ENCODE data around the gene IL15RA. TPM values are rescaled to one million over a fixed set of nuclear protein-coding genes. Genes with fewer than 3 reads are reported as not detected.

IL15RA gene
- total and polyA plus RNA-seq, 8 donors, result 6.7 to 63.0 (median 15.9) TPM

DNA sequence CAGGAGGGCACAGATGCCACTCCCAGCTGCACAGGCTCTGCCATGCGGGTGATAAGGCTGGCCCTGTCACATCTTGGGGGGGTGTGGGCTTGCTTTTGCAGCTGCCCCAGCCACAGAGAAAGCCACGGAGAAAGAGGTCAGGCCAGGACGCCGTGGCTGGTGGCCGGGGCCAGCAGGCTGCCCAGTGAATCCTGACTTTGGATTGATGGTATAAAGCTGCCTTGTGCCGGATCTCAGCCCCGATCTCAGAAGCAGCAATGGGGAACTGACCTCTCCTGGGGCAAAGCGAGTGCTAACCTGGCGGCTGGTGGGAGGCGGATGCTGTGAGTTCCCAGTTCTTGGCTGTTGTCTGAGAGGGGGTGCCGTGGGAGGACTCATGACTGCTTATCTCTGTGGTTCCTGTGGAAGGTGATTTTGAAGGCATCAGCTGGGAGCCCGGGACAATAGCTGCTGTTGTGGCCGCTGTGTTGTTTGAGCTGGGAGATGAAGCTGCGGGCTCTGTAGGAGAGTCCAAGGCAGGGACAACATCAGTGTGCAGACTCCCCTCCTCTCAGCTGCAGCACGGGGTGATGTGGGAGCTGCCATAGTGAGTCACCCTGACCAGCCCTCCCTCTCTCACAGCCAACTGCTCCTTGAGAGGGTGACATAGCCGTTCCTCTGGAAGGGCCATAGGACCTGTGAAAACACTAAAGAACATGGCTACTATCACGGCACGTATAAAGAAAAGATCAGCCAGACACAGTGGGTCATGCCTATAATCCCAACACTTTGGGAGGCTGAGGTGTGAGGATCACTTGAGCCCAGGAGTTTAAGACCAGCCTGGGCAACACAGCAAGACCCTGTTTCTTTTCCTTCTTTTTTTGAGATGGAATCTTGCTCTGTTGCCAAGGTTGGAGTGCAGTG is 17.0 kb downstream of the IL15RA start:
- Histone ChIP-seq H3K4me1 (peaks cover 8 to 26% (median 13%) of the 10 kb centered on the region in 4 donors), H3K27me3 (no peaks in the 10 kb centered on the region), H3K27ac (no peak overlapping the region), H3K36me3 (peaks cover 14 to 100% (median 56%) of the 10 kb centered on the region in 4 donors), H3K4me3 (no peak overlapping the region), H3K9me3 (no peaks in the 10 kb centered on the region)
- 58 to 80% (median 71%) methylated on average over 5 to 18 of the region's 18 CpGs for WGBS, 5 donors
- DNase-seq, result no peak
- TF ChIP-seq, protein P1, sequence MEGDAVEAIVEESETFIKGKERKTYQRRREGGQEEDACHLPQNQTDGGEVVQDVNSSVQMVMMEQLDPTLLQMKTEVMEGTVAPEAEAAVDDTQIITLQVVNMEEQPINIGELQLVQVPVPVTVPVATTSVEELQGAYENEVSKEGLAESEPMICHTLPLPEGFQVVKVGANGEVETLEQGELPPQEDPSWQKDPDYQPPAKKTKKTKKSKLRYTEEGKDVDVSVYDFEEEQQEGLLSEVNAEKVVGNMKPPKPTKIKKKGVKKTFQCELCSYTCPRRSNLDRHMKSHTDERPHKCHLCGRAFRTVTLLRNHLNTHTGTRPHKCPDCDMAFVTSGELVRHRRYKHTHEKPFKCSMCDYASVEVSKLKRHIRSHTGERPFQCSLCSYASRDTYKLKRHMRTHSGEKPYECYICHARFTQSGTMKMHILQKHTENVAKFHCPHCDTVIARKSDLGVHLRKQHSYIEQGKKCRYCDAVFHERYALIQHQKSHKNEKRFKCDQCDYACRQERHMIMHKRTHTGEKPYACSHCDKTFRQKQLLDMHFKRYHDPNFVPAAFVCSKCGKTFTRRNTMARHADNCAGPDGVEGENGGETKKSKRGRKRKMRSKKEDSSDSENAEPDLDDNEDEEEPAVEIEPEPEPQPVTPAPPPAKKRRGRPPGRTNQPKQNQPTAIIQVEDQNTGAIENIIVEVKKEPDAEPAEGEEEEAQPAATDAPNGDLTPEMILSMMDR (IDR thresholded peaks at IDR 0.05), result no peak
- TF ChIP-seq EP300 (IDR thresholded peaks at IDR 0.05), result no peak
- TF ChIP-seq POLR2AphosphoS5 (IDR thresholded peaks at IDR 0.05), result no peak
- TF ChIP-seq POLR2A (IDR thresholded peaks at IDR 0.05), result no peak
- intact Hi-C loops (cut with DNase I; ENCODE audit: low total_unique reads), result no loop called here

DNA sequence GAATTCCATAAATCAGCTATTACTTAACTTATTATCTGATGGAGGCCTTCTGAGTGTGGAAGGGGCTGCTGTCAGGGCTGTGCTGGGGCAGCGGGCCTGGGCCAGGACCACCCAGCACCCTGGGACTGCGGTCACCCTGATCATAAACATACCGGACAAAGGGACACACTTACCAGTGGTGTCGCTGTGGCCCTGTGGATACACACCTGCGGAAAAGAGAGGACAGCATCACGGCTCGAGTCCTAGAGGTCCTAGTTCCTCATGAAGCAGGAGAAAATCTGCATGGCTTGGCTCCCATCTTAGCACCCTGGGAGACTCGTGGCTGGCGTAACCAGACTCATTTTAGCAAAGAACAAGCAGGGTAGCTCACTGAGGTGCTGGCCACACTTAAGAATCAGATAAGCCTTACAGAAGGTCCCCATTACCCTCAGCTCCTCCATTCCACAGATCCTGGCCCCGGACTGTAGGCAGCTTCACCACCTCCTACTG is 17.7 kb downstream of the IL15RA start:
- Histone ChIP-seq H3K27me3 (no peaks in the 10 kb centered on the region), H3K36me3 (peaks cover 14 to 98% (median 53%) of the 10 kb centered on the region in 4 donors), H3K4me3 (no peak overlapping the region), H3K9me3 (no peaks in the 10 kb centered on the region), H3K27ac (no peak overlapping the region), H3K4me1 (peaks cover 6 to 24% (median 8%) of the 10 kb centered on the region in 4 donors)
- TF ChIP-seq, protein P1 (IDR thresholded peaks at IDR 0.05), result no peak
- TF ChIP-seq POLR2A (IDR thresholded peaks at IDR 0.05) (no peak), POLR2AphosphoS5 (IDR thresholded peaks at IDR 0.05) (no peak), EP300 (IDR thresholded peaks at IDR 0.05) (no peak)
- no peak for DNase-seq
- 76 to 84% (median 81%) methylated on average over 8 to 10 of the region's 10 CpGs for WGBS, 5 donors
- intact Hi-C loops (cut with DNase I; ENCODE audit: low total_unique reads), result no loop called here

DNA sequence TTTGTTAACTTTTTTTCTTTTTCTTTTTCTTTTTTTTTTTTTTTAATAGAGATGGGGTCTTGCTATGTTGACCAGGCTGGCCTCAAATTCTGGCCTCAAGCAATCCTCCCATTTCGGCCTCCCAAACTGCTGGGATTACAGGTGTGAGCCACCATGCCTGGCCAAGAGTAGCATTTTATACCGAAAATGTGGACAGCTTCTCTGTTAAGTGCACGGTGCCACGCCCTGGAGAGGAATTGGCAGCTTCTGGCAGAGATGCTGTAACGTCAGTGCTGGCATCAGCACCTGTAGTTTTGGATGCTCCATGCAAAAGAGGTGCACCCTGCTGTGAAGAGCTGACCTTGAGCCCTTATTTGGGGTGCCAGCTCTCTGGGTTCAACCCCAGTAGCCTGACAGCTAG is 18.2 kb downstream of the IL15RA start:
- WGBS, 5 donors, result 71 to 94% (median 77%) methylated on average over 5 of the region's 5 CpGs
- H3K36me3 ChIP-seq, result peaks cover 14 to 98% (median 53%) of the 10 kb centered on the region in 4 donors

DNA sequence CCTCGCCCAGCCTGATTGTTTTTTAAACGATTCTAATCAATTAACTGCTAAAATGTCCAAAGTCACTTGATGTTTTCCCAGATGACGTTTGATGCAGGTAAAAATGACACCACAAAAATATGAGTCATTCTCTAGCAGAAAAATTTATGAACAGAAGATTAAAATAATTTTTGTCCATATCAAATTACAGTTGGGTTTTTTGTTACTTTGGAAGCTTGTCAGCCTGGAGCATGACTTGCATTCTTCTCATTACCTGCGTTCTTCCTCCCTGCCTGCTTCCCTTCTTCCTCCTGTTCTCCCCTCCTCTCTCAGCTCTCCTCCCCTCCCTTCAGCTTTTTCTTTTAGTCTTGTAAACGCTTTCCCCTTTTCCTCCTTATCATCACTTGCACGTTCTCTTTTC is 18.7 kb downstream of the IL15RA start:
- 44 to 81% (median 63%) methylated on average over 6 of the region's 6 CpGs for WGBS, 5 donors
- H3K4me3 ChIP-seq, result no peak overlapping the region
- H3K9me3 ChIP-seq, result no peaks in the 10 kb centered on the region
- intact Hi-C loops (cut with DNase I; ENCODE audit: low total_unique reads), result no loop called here
- H3K27ac ChIP-seq, result no peak overlapping the region
- DNase-seq, result no peak
- H3K27me3 ChIP-seq, result no peaks in the 10 kb centered on the region
- peaks cover 14 to 97% (median 54%) of the 10 kb centered on the region in 4 donors for H3K36me3 ChIP-seq
- TF ChIP-seq EP300 (IDR thresholded peaks at IDR 0.05), result no peak
- TF ChIP-seq, protein P1 (IDR thresholded peaks at IDR 0.05), result no peak
- H3K4me1 ChIP-seq, result peaks cover 6 to 24% (median 8%) of the 10 kb centered on the region in 4 donors

More for the DNA sequence above, 18.2 kb downstream of the IL15RA start:
- DNase-seq, result no peak
- Histone ChIP-seq H3K27ac (no peak overlapping the region), H3K27me3 (no peaks in the 10 kb centered on the region), H3K4me3 (no peak overlapping the region), H3K9me3 (no peaks in the 10 kb centered on the region), H3K4me1 (peaks cover 6 to 24% (median 8%) of the 10 kb centered on the region in 4 donors)
- TF ChIP-seq POLR2AphosphoS5 (IDR thresholded peaks at IDR 0.05), result no peak
- no peak for TF ChIP-seq POLR2A (IDR thresholded peaks at IDR 0.05)
- TF ChIP-seq, protein P1 (IDR thresholded peaks at IDR 0.05), result no peak
- no peak for TF ChIP-seq EP300 (IDR thresholded peaks at IDR 0.05)
- intact Hi-C loops (cut with DNase I; ENCODE audit: low total_unique reads), result no loop called here
